H1 (cell line): ENCODE data around the gene IL18RAP. TPM values are rescaled to one million over a fixed set of nuclear protein-coding genes. Genes with fewer than 3 reads are reported as not detected.

Experiments
- CTCF ChIA-PET: fragments of 300-600 bp; sonication (Branson Sonifier 250); formaldehyde crosslinking; loops from one replicate; lab custom pipeline; 2021; ENCODE audit not compliant: partially characterized antibody; lab: Charles Lee
- POLR2A ChIA-PET: fragments of 300-600 bp; sonication (Branson Sonifier 250); formaldehyde crosslinking; loops from one replicate; lab custom pipeline; 2021; ENCODE audit warnings: inconsistent platforms; ENCODE audit not compliant: partially characterized antibody; lab: Charles Lee
- DNase-seq, 2 experiments: peaks; one replicate each; pipeline versions ENCODE4 v3.0.0 to v3.0.0-alpha.2; 2010 to 2022; ENCODE audit warnings: low spot score in 2 of 2, low read depth in 1 of 2, mixed read lengths in 1 of 2
- FAIRE-seq: peaks from 2 replicates; lab custom pipeline; 2011; peaks lifted over from hg19 to GRCh38; lab: Jason Lieb, UNC
- H2AFZ ChIP-seq: 2 replicates; pipeline ENCODE4 v1.8.1; 2012; ENCODE audit warnings: low read length, inconsistent platforms
- H2AK5ac ChIP-seq: 2 replicates; pipeline ENCODE4 v1.6.1; 2013; ENCODE audit warnings: low read depth, low read length
- H2BK120ac ChIP-seq: replicated peaks from 2 replicates; pipeline ENCODE3; 2013; ENCODE audit warnings: low read depth, low read length, inconsistent platforms
- H2BK12ac ChIP-seq: 2 replicates; pipeline ENCODE4 v1.6.1; 2013; ENCODE audit warnings: low read depth, low read length
- H2BK15ac ChIP-seq: 2 replicates; pipeline ENCODE4 v1.6.1; 2013; ENCODE audit warnings: low read length
- H2BK20ac ChIP-seq: 2 replicates; pipeline ENCODE4 v1.6.1; 2013; ENCODE audit warnings: low read length
- H2BK5ac ChIP-seq: 2 replicates; pipeline ENCODE4 v1.6.1; 2013; ENCODE audit warnings: low read depth, low read length
- H3K14ac ChIP-seq: 2 replicates; pipeline ENCODE4 v1.6.1; 2013; ENCODE audit warnings: inconsistent platforms; ENCODE audit not compliant: insufficient read length
- H3K18ac ChIP-seq: 2 replicates; pipeline ENCODE4 v1.6.1; 2013; ENCODE audit warnings: low read length; ENCODE audit errors: extremely low read depth
- H3K23ac ChIP-seq: 2 replicates; pipeline ENCODE4 v1.6.1; 2013; ENCODE audit warnings: inconsistent platforms; ENCODE audit not compliant: insufficient read length
- H3K23me2 ChIP-seq: 2 replicates; pipeline ENCODE4 v1.6.1; 2013; ENCODE audit warnings: low read depth, low read length
- H3K27ac ChIP-seq: 2 replicates; pipeline ENCODE4 v1.6.1; 2011; ENCODE audit warnings: low read depth, low read length, inconsistent platforms
- H3K27me3 ChIP-seq, 4 experiments: replicated peaks in 1 of 4; 1 replicate in 1 of 4; 2 replicates in 3 of 4; pipeline versions ENCODE4 v1.6.1 to v1.8.1; 2011 to 2013; ENCODE audit warnings: low read length in 3 of 4, mild to moderate bottlenecking in 3 of 4, inconsistent platforms in 2 of 4, mixed read lengths in 2 of 4, moderate library complexity in 1 of 4; ENCODE audit not compliant: control insufficient read depth in 3 of 4, insufficient read depth in 3 of 4; ENCODE audit errors: extremely low read depth in 1 of 4
- H3K36me3 ChIP-seq, 4 experiments: 2 replicates each; pipeline versions ENCODE4 v1.6.1 to v1.8.1; 2011 to 2013; ENCODE audit warnings: mild to moderate bottlenecking in 4 of 4, low read length in 3 of 4, moderate library complexity in 2 of 4, control low read depth in 1 of 4, inconsistent platforms in 1 of 4; ENCODE audit not compliant: insufficient read depth in 4 of 4, control insufficient read depth in 2 of 4
- H3K4ac ChIP-seq: replicated peaks from 2 replicates; pipeline ENCODE3; 2013; ENCODE audit warnings: low read length, low read depth, mixed read lengths, inconsistent platforms; ENCODE audit not compliant: insufficient read length
- H3K4me1 ChIP-seq, 4 experiments: replicated peaks in 1 of 4; 1 replicate in 1 of 4; 2 replicates in 3 of 4; pipeline versions ENCODE4 v1.6.1 to v1.8.1; 2011 to 2013; ENCODE audit warnings: low read length in 3 of 4, inconsistent platforms in 2 of 4, mixed read lengths in 1 of 4; ENCODE audit not compliant: insufficient read depth in 4 of 4, control insufficient read depth in 3 of 4
- H3K4me2 ChIP-seq, 2 experiments: 2 replicates each; pipeline versions ENCODE4 v1.6.1 to v1.8.1; 2011 to 2013; ENCODE audit warnings: low read depth in 2 of 2, low read length in 2 of 2, control low read depth in 1 of 2, inconsistent platforms in 1 of 2, mild to moderate bottlenecking in 1 of 2; ENCODE audit not compliant: insufficient read depth in 1 of 2
- H3K4me3 ChIP-seq, 4 experiments: fragments of 200-600, 300-600 bp in 1 of 4; sonication (generic), shearing (Covaris generic), sonication (Bioruptor Twin) in 1 of 4; 2 replicates each; pipeline versions ENCODE4 v1.5.1 to v1.8.1; 2011 to 2016; ENCODE audit warnings: low read length in 4 of 4, low read depth in 3 of 4, control low read depth in 2 of 4, inconsistent platforms in 2 of 4, mild to moderate bottlenecking in 2 of 4, mixed read lengths in 1 of 4, moderate library complexity in 1 of 4; ENCODE audit not compliant: insufficient read depth in 2 of 4; ENCODE audit errors: extremely low read depth in 1 of 4
- H3K56ac ChIP-seq: replicated peaks from 2 replicates; pipeline ENCODE3; 2013; ENCODE audit warnings: low read depth, mild to moderate bottlenecking, mixed read lengths, low read length, inconsistent platforms; ENCODE audit not compliant: insufficient read length
- H3K79me1 ChIP-seq: 2 replicates; pipeline ENCODE4 v1.6.1; 2013; ENCODE audit warnings: low read depth, low read length, control low read depth
- H3K79me2 ChIP-seq, 2 experiments: 2 replicates each; pipeline versions ENCODE4 v1.6.1 to v1.8.1; 2012 to 2013; ENCODE audit warnings: low read length in 2 of 2, mild to moderate bottlenecking in 2 of 2, inconsistent platforms in 1 of 2; ENCODE audit not compliant: insufficient read depth in 2 of 2, control insufficient read depth in 1 of 2
- H3K9ac ChIP-seq, 4 experiments: replicated peaks in 1 of 4; 1 replicate in 1 of 4; 2 replicates in 3 of 4; pipeline versions ENCODE4 v1.6.1 to v1.8.1; 2011 to 2013; ENCODE audit warnings: low read depth in 3 of 4, low read length in 3 of 4, control low read depth in 2 of 4, mild to moderate bottlenecking in 2 of 4, moderate library complexity in 2 of 4, inconsistent platforms in 1 of 4; ENCODE audit errors: extremely low read depth in 1 of 4
- H3K9me3 ChIP-seq, 2 experiments: 2 replicates each; pipeline versions ENCODE4 v1.6.1 to v1.8.1; 2012 to 2013; ENCODE audit warnings: mild to moderate bottlenecking in 2 of 2, moderate library complexity in 2 of 2, control low read depth in 1 of 2, inconsistent platforms in 1 of 2, low read depth in 1 of 2, low read length in 1 of 2, mixed read lengths in 1 of 2; ENCODE audit not compliant: insufficient read depth in 2 of 2
- H4K20me1 ChIP-seq, 2 experiments: replicated peaks in 1 of 2; 2 replicates each; pipeline versions ENCODE3 to v1.8.1; 2011 to 2013; ENCODE audit warnings: inconsistent platforms in 2 of 2, low read length in 2 of 2, mild to moderate bottlenecking in 1 of 2; ENCODE audit not compliant: insufficient read depth in 2 of 2, control insufficient read depth in 1 of 2
- H4K5ac ChIP-seq: 2 replicates; pipeline ENCODE4 v1.6.1; 2013; ENCODE audit warnings: low read length, low read depth, mixed read lengths, inconsistent platforms; ENCODE audit not compliant: insufficient read length
- H4K8ac ChIP-seq: 2 replicates; pipeline ENCODE4 v1.8.0; 2013; ENCODE audit warnings: mild to moderate bottlenecking, moderate library complexity, low read length, inconsistent platforms; ENCODE audit not compliant: insufficient read depth; ENCODE audit errors: extremely low read depth
- H4K91ac ChIP-seq: replicated peaks from 2 replicates; pipeline ENCODE3; 2013; ENCODE audit warnings: low read length, mixed read lengths, inconsistent platforms; ENCODE audit not compliant: insufficient read length
- BCL11A ChIP-seq, 2 experiments: IDR thresholded peaks; one replicate each; pipeline ENCODE4 v1.6.1; 2011; ENCODE audit warnings: low read depth in 2 of 2, low read length in 2 of 2, mild to moderate bottlenecking in 2 of 2
- BRCA1 ChIP-seq: IDR thresholded peaks from 2 replicates; pipeline ENCODE4 v1.6.1; 2012; ENCODE audit warnings: low read depth, low read length, improper control_type of control experiment
- CBX5 ChIP-seq: fragments of 300-800, 300-1000 bp; sonication (generic); IDR thresholded peaks from 2 replicates; pipeline ENCODE4 v1.7.1; 2016; ENCODE audit warnings: antibody characterized with exemption, low read length, low read depth
- CHD1 ChIP-seq: IDR thresholded peaks from 2 replicates; pipeline ENCODE4 v1.6.1; 2012; ENCODE audit warnings: low read depth, low read length, improper control_type of control experiment
- EP300 ChIP-seq, 2 experiments: IDR thresholded peaks; 1 replicate in 1 of 2; 2 replicates in 1 of 2; pipeline ENCODE4 v1.6.1; 2011 to 2012; ENCODE audit warnings: low read depth in 2 of 2, low read length in 2 of 2, mild to moderate bottlenecking in 2 of 2, borderline replicate concordance in 1 of 2, inconsistent platforms in 1 of 2, moderate library complexity in 1 of 2
- GABPA ChIP-seq: IDR thresholded peaks from 2 replicates; pipeline ENCODE4 v1.6.1; 2011; ENCODE audit warnings: mild to moderate bottlenecking, low read length, moderate library complexity, borderline replicate concordance; ENCODE audit not compliant: insufficient read depth
- GTF2F1 ChIP-seq: IDR thresholded peaks from 2 replicates; pipeline ENCODE4 v1.6.1; 2012; ENCODE audit warnings: low read depth, low read length, improper control_type of control experiment, borderline replicate concordance
- HDAC2 ChIP-seq, 2 experiments: fragments of 300-600 bp in 1 of 2; sonication (generic) in 1 of 2; IDR thresholded peaks; 2 replicates each; pipeline ENCODE4 v1.6.1; 2011 to 2012; ENCODE audit warnings: low read depth in 2 of 2, low read length in 2 of 2, mild to moderate bottlenecking in 2 of 2, moderate library complexity in 2 of 2, borderline replicate concordance in 1 of 2, inconsistent platforms in 1 of 2
- HDAC6 ChIP-seq: IDR thresholded peaks from one replicate; pipeline ENCODE4 v1.7.1; 2012; ENCODE audit warnings: low read depth, mild to moderate bottlenecking, inconsistent platforms, low read length, moderate library complexity
- JUND ChIP-seq: IDR thresholded peaks from 2 replicates; pipeline ENCODE4 v1.6.1; 2011; ENCODE audit warnings: mild to moderate bottlenecking, improper control_type of control experiment, low read length
- KDM4A ChIP-seq: IDR thresholded peaks from one replicate; pipeline ENCODE4 v1.7.1; 2012; ENCODE audit warnings: low read depth, mild to moderate bottlenecking, moderate library complexity, low read length, inconsistent platforms; ENCODE audit not compliant: severe bottlenecking
- NANOG ChIP-seq: IDR thresholded peaks from 2 replicates; pipeline ENCODE4 v1.6.1; 2011; ENCODE audit warnings: low read length, low read depth, mild to moderate bottlenecking, inconsistent platforms; ENCODE audit not compliant: insufficient read depth, poor library complexity, severe bottlenecking
- RXRA ChIP-seq: IDR thresholded peaks from 2 replicates; pipeline ENCODE4 v1.6.1; 2011; ENCODE audit warnings: low read depth, mild to moderate bottlenecking, low read length, moderate library complexity; ENCODE audit not compliant: insufficient read depth
- TAF7 ChIP-seq: optimal IDR thresholded peaks from 2 replicates; pipeline ENCODE3; 2011; ENCODE audit warnings: low read depth, mild to moderate bottlenecking, inconsistent platforms, low read length, moderate library complexity, borderline replicate concordance
- WGBS, 2 experiments: shearing (Covaris generic) in 1 of 2; methylation state at CpG; one replicate each; pipeline versions ENCODE4 v1.1.6 to v1.1.7; 2013 to 2015; ENCODE audit warnings: low lambda C conversion rate in 2 of 2, mixed read lengths in 2 of 2, inconsistent platforms in 1 of 2, low coverage in 1 of 2, missing lambda C conversion rate in 1 of 2; ENCODE audit not compliant: insufficient replicate concordance in 2 of 2, insufficient coverage in 1 of 2, insufficient read length in 1 of 2; ENCODE audit errors: extremely low coverage in 1 of 2, missing lambda C conversion rate in 1 of 2; 5-methylcytosine and 5-hydroxymethylcytosine counted together
- polyA plus RNA-seq, 7 experiments: library from polyadenylated mRNA; depleted of rRNA in 3 of 7; stranded (reverse) in 5 of 7; unstranded in 2 of 7; fragments of >200 nt in 5 of 7; fragments of 200-250 nt in 2 of 7; gene quantifications; 1 replicate in 5 of 7; 2 replicates in 1 of 7; 4 replicates in 1 of 7; pipeline versions ENCODE4 v1.2.1 to v1.2.3, GENCODE V29; 2011 to 2013; ENCODE audit warnings: missing spikeins in 2 of 7, mixed read lengths in 2 of 7
- total RNA-seq: library from RNA; stranded (reverse); fragmentation: NEBNext Ultra II Directional; extraction: Animal tissue kit (Norgen Biotek cat#: 25700); gene quantifications from 2 replicates; pipeline ENCODE4 v1.2.1, GENCODE V29; 2021

Gene IL18RAP
- total and polyA plus RNA-seq, 2 of the 8 experiments (the other 6 are each of a cell fraction or from before 2014, with no cell fraction given) = not detected

- no peaks in the 10 kb centered on the region for H3K79me2 ChIP-seq
- CTCF ChIA-PET = no interaction called here
- H3K56ac ChIP-seq = no peak overlapping the region
- no peak overlapping the region for H2BK5ac ChIP-seq
- H3K79me1 ChIP-seq = no peaks in the 10 kb centered on the region
- H3K14ac ChIP-seq = no peak overlapping the region
- no peak overlapping the region for H2AK5ac ChIP-seq
- no peaks in the 10 kb centered on the region for H3K23me2 ChIP-seq
- no peak overlapping the region for H3K4me3 ChIP-seq
- POLR2A ChIA-PET = no interaction called here
- H2AFZ ChIP-seq = no peak overlapping the region
- H2BK12ac ChIP-seq = no peak overlapping the region
- H3K9me3 ChIP-seq = no peaks in the 10 kb centered on the region
- no peak overlapping the region for H2BK20ac ChIP-seq
- no peak overlapping the region for H4K91ac ChIP-seq
- 78% methylated on average over 2 of the region's 2 CpGs; no CpG with 5 or more reads in 1 of the 2 experiments for WGBS, 2 experiments
- DNase-seq (no peak), FAIRE-seq (no peak)
- H3K4me1 ChIP-seq = no peaks in the 10 kb centered on the region
- no peak overlapping the region for H3K4me2 ChIP-seq
- H2BK15ac ChIP-seq = no peak overlapping the region
- H4K20me1 ChIP-seq = no peaks in the 10 kb centered on the region
- no peak overlapping the region for H3K9ac ChIP-seq
- H3K27ac ChIP-seq = no peak overlapping the region
- no peak overlapping the region for H4K8ac ChIP-seq
- H3K27me3 ChIP-seq = no peaks in the 10 kb centered on the region
- no peak overlapping the region for H3K23ac ChIP-seq
- no peaks in the 10 kb centered on the region for H3K36me3 ChIP-seq
- no peak overlapping the region for H4K5ac ChIP-seq
- no peak overlapping the region for H3K4ac ChIP-seq
- no peak overlapping the region for H2BK120ac ChIP-seq
- no peak overlapping the region for H3K18ac ChIP-seq
- TF ChIP-seq TAF7 (no peak), EP300 (IDR thresholded peaks at IDR 0.05; ENCODE audit: borderline replicate concordance in 1 of 2, low read depth in 2 of 2, low read length in 2 of 2) (no peak), NANOG (no peak), CBX5 (no peak), RXRA (no peak), KDM4A (no peak), GTF2F1 (no peak), BCL11A (IDR thresholded peaks at IDR 0.05; ENCODE audit: low read depth in 2 of 2, low read length in 2 of 2) (no peak), JUND (no peak), HDAC6 (no peak), HDAC2 (IDR thresholded peaks at IDR 0.05; ENCODE audit: borderline replicate concordance in 1 of 2, low read depth in 2 of 2, low read length in 2 of 2) (no peak), CHD1 (no peak), BRCA1 (no peak), GABPA (no peak)
Observed at GRCh38 chr2:102428573-102428972, 5.6 kb downstream of the IL18RAP start.
